ENCODE data around the gene JAML. TPM values are rescaled to one million over a fixed set of nuclear protein-coding genes. Genes with fewer than 3 reads are reported as not detected.

Gene JAML
- total and polyA plus RNA-seq, 2 of the 4 experiments (the other 2 are of a cell fraction), result not detected

- Histone ChIP-seq H2AFZ (replicated peaks; ENCODE audit: low read length, poor library complexity) (no peak overlapping the region), H2AK5ac (ENCODE audit: low read depth, low read length) (no peak overlapping the region), H3K79me1 (ENCODE audit: low read depth in 1 of 2, low read length in 2 of 2) (no peaks in the 10 kb centered on the region), H3K4me2 (ENCODE audit: low read depth, low read length) (no peak overlapping the region), H2BK20ac (ENCODE audit: low read depth, low read length) (no peak overlapping the region), H3K18ac (ENCODE audit: low read depth, low read length) (no peak overlapping the region), H3K27ac (ENCODE audit: insufficient read depth, low read length) (no peak overlapping the region), H3K4me3 (ENCODE audit: insufficient read depth, low read depth, low read length) (no peak overlapping the region), H3K9me3 (ENCODE audit: control insufficient read depth, insufficient read depth, low read length) (no peaks in the 10 kb centered on the region), H4K91ac (ENCODE audit: insufficient read depth, low read depth, low read length) (no peak overlapping the region), H2BK120ac (ENCODE audit: low read depth, low read length) (no peak overlapping the region), H3K14ac (replicated peaks; ENCODE audit: low read depth, low read length) (no peak overlapping the region), H4K20me1 (ENCODE audit: insufficient read depth, low read length) (no peaks in the 10 kb centered on the region), H3K56ac (ENCODE audit: extremely low read depth, insufficient read depth, low read length) (no peak overlapping the region), H3K4me1 (ENCODE audit: control insufficient read depth, insufficient read depth, low read length) (no peaks in the 10 kb centered on the region), H2AK9ac (replicated peaks; ENCODE audit: low read depth, low read length, poor library complexity) (no peak overlapping the region), H3K36me3 (ENCODE audit: control insufficient read depth, insufficient read depth, low read length) (no peaks in the 10 kb centered on the region), H3K23ac (ENCODE audit: low read depth, low read length) (no peak overlapping the region), H2BK5ac (ENCODE audit: low read depth, low read length, poor library complexity, severe bottlenecking) (no peak overlapping the region), H4K8ac (ENCODE audit: low read depth in 2 of 2, low read length in 2 of 2) (no peak overlapping the region), H3K9me1 (ENCODE audit: insufficient read depth, low read length) (no peaks in the 10 kb centered on the region), H3K27me3 (ENCODE audit: control insufficient read depth, insufficient read depth, low read length) (no peaks in the 10 kb centered on the region; the same call in 1 of the 2 replicates), H4K5ac (ENCODE audit: low read depth, low read length) (no peak overlapping the region), H3K9ac (ENCODE audit: low read depth, low read length) (no peak overlapping the region), H2BK15ac (ENCODE audit: low read depth, low read length) (no peak overlapping the region), H3K4ac (ENCODE audit: low read depth, low read length) (no peak overlapping the region)
- BruUV-seq (replicated peaks), result no TSS peak
- ChIA-PET POLR2A (ENCODE audit: unreplicated experiment) (no interaction called here), CTCF (no interaction called here)
- dilution Hi-C loops (cut with HindIII; ENCODE audit: low sequenced_read_pairs, unreplicated experiment), result no loop called here
- no peak for DNase-seq
- intact Hi-C loops (cut with micrococcal nuclease), result no loop called here
- no peak for ATAC-seq (ENCODE audit: low read depth)
- TF ChIP-seq CHD1 (IDR thresholded peaks at IDR 0.05; ENCODE audit: low read depth, low read length), result no peak
- in situ Hi-C loops (cut with MboI; ENCODE audit: low sequenced_read_pairs), result no loop called here
Observed at GRCh38 chr11:118231461-118231860, 6.7 kb upstream of the JAML start.
